Measurements from ENCODE around the gene POGK.

DNA sequence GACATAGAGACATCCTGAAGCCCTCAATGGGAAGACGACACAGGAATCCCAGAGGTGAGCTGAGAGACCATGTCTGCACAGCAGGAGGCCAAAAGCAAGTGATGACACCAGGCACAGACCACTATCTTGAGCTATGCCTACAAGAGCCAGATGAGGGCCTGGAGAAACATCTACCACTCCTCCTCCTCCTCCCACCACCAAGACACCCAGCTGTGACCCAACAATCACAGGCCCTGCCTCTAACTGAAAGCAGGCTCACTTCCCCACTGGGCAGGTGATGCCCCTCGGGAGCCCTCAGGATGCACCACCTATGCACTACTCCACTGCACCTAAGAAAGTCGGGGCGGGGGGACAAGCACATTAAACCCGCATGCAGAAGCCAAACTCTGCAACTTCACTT, 20.3 kb downstream of the POGK start:
- TF ChIP-seq, protein P1, sequence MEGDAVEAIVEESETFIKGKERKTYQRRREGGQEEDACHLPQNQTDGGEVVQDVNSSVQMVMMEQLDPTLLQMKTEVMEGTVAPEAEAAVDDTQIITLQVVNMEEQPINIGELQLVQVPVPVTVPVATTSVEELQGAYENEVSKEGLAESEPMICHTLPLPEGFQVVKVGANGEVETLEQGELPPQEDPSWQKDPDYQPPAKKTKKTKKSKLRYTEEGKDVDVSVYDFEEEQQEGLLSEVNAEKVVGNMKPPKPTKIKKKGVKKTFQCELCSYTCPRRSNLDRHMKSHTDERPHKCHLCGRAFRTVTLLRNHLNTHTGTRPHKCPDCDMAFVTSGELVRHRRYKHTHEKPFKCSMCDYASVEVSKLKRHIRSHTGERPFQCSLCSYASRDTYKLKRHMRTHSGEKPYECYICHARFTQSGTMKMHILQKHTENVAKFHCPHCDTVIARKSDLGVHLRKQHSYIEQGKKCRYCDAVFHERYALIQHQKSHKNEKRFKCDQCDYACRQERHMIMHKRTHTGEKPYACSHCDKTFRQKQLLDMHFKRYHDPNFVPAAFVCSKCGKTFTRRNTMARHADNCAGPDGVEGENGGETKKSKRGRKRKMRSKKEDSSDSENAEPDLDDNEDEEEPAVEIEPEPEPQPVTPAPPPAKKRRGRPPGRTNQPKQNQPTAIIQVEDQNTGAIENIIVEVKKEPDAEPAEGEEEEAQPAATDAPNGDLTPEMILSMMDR (IDR thresholded peaks at IDR 0.05; ENCODE audit: insufficient read depth, low read length, poor library complexity, severe bottlenecking): no peak
- TF ChIP-seq EZH2phosphoT487 (conservative IDR thresholded peaks at IDR 0.05; ENCODE audit: low read length): no peak
